Suprapubic skin (tissue), 4 donors: ENCODE measurements around the gene U2SURP. TPM values are rescaled to one million over a fixed set of nuclear protein-coding genes. Genes with fewer than 3 reads are reported as not detected.

Experiments
- DNase-seq, 2 donors: peaks; one replicate each; pipeline ENCODE4 v3.0.0-alpha.2; 2019; ENCODE audit warnings: low spot score in 2 of 2
- H3K27ac ChIP-seq: fragments of 200-600 bp; sonication (generic); one replicate; pipeline ENCODE4 v1.5.1; 2019
- H3K27me3 ChIP-seq: fragments of 200-600 bp; sonication (generic); one replicate; pipeline ENCODE4 v1.5.1; 2019
- H3K36me3 ChIP-seq: fragments of 200-600 bp; sonication (generic); one replicate; pipeline ENCODE4 v1.5.1; 2019
- H3K4me1 ChIP-seq: fragments of 200-600 bp; sonication (generic); one replicate; pipeline ENCODE4 v1.5.1; 2019
- H3K4me3 ChIP-seq: fragments of 200-600 bp; sonication (generic); one replicate; pipeline ENCODE4 v1.5.1; 2019; ENCODE audit warnings: mild to moderate bottlenecking
- H3K9me3 ChIP-seq: fragments of 200-600 bp; sonication (generic); one replicate; pipeline ENCODE4 v1.5.1; 2019
- EP300 ChIP-seq: sonication (generic); formaldehyde crosslinking; IDR thresholded peaks from one replicate; pipeline ENCODE4 v1.6.1; 2017; ENCODE audit warnings: antibody characterized with exemption
- POLR2A ChIP-seq, 2 donors: fragments of 450-650 bp; IDR thresholded peaks; one replicate each; pipeline ENCODE4 v1.6.1; 2017; ENCODE audit warnings: antibody characterized with exemption in 2 of 2, mild to moderate bottlenecking in 2 of 2, moderate library complexity in 2 of 2
- POLR2AphosphoS5 ChIP-seq, 3 donors: sonication (generic); formaldehyde crosslinking; IDR thresholded peaks; one replicate each; pipeline ENCODE4 v1.6.1; 2017; ENCODE audit warnings: antibody characterized with exemption in 3 of 3
- WGBS: methylation state at CpG from one replicate; pipeline ENCODE4 v1.1.5; 2018; 5-methylcytosine and 5-hydroxymethylcytosine counted together
- total RNA-seq, 4 donors: library from RNA; depleted of rRNA; stranded (reverse); fragments of >200 nt; gene quantifications; one replicate each; pipeline ENCODE4 v1.1.0, GENCODE V29; 2016
- TF ChIP-seq, protein P1 (sequence below), 2 donors: fragments of 200-600 bp in 1 of 2; fragments of 450-650 bp in 1 of 2; sonication (generic) in 1 of 2; IDR thresholded peaks; one replicate each; pipeline ENCODE4 v1.5.1; 2016 to 2019; ENCODE audit warnings: antibody characterized with exemption in 2 of 2, mild to moderate bottlenecking in 1 of 2, moderate library complexity in 1 of 2

The U2SURP gene
- total RNA-seq, 4 donors from 2014 or later: 51.4 to 175 (median 62.1) TPM

DNA sequence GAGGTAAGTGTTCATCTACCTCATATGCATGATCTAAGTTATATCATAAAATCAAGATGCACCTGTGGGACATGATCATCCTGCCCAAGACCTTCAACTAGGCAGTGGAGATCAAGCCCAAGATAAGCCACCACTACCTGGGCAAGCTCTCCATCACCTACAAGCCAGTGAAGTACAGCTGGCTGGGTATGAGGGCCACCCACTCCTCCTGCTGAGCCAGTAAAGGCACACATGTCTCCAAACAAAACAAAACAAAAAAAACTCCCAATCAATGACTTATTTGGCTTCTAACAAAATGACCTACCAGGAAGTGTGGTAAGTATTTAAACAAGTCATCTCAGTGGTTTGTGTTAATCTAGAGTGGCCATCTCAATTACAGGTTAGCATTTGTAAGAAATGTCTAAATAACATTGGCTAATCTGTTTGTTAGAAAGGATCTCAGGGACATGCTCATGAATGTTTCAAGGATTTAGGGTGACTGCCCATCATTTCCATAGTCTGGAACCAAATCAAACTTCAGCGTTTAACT is 41.0 kb upstream of the U2SURP start:
- H3K4me3 ChIP-seq: no peak overlapping the region
- H3K27me3 ChIP-seq: peaks cover 49% of the 10 kb centered on the region

DNA sequence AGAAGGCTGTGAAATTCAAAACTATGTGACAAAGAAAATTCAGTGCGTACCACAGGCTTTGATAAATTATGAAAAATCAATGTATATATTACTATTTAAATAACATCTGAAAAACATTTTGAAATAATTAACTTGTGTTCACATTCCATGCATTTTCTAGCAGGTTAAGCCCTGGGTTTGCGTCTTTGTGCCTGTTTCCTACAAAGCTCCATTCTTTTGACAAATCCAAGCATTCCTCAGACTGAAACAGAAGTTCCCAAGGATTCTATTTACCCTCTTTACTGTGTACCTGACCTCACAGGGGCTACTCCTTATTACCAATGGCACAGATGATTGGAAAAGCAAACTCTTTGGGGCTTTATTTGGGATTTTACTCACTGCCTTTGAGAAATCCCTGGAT is 39.8 kb upstream of the U2SURP start:
- peaks cover 55% of the 10 kb centered on the region for H3K27me3 ChIP-seq
- H3K27ac ChIP-seq: no peak overlapping the region

More for the DNA sequence above, 41.0 kb upstream of the U2SURP start:
- 76% methylated on average over 1 of the region's 1 CpG for WGBS
- H3K36me3 ChIP-seq: no peaks in the 10 kb centered on the region
- no peak for DNase-seq
- peaks cover 17% of the 10 kb centered on the region for H3K4me1 ChIP-seq
- H3K9me3 ChIP-seq: no peaks in the 10 kb centered on the region
- H3K27ac ChIP-seq: no peak overlapping the region
- TF ChIP-seq EP300 (no peak), POLR2AphosphoS5 (IDR thresholded peaks at IDR 0.05) (no peak), POLR2A (IDR thresholded peaks at IDR 0.05) (no peak)
- TF ChIP-seq, protein P1, sequence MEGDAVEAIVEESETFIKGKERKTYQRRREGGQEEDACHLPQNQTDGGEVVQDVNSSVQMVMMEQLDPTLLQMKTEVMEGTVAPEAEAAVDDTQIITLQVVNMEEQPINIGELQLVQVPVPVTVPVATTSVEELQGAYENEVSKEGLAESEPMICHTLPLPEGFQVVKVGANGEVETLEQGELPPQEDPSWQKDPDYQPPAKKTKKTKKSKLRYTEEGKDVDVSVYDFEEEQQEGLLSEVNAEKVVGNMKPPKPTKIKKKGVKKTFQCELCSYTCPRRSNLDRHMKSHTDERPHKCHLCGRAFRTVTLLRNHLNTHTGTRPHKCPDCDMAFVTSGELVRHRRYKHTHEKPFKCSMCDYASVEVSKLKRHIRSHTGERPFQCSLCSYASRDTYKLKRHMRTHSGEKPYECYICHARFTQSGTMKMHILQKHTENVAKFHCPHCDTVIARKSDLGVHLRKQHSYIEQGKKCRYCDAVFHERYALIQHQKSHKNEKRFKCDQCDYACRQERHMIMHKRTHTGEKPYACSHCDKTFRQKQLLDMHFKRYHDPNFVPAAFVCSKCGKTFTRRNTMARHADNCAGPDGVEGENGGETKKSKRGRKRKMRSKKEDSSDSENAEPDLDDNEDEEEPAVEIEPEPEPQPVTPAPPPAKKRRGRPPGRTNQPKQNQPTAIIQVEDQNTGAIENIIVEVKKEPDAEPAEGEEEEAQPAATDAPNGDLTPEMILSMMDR (IDR thresholded peaks at IDR 0.05): no peak

DNA sequence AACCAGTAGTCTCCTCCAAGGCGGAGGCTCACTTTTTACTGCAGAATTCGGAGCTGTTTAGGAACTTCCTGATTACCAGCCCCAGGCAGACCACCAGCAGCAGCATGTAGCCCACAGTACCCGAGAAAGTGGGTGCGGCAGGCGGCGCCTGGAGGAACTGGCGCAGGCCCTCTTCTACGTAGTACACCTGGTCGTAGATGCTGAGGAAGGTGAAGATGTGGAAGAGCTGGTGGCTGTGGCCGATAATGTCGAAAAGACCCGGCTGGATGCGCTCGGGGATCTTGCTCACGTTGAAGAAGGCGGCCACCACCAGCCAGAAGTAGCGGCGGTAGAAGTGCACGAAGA is 39.2 kb upstream of the U2SURP start:
- Histone ChIP-seq H3K4me1 (peaks cover 17% of the 10 kb centered on the region), H3K27ac (no peak overlapping the region), H3K36me3 (no peaks in the 10 kb centered on the region), H3K9me3 (no peaks in the 10 kb centered on the region), H3K27me3 (peaks cover 55% of the 10 kb centered on the region), H3K4me3 (no peak overlapping the region)
- TF ChIP-seq POLR2A (IDR thresholded peaks at IDR 0.05) (no peak), POLR2AphosphoS5 (IDR thresholded peaks at IDR 0.05) (no peak), EP300 (no peak)
- TF ChIP-seq, protein P1 (IDR thresholded peaks at IDR 0.05): no peak
- WGBS: 92% methylated on average over 19 of the region's 19 CpGs
- no peak for DNase-seq

More for the DNA sequence above, 39.8 kb upstream of the U2SURP start:
- no peaks in the 10 kb centered on the region for H3K9me3 ChIP-seq
- peaks cover 17% of the 10 kb centered on the region for H3K4me1 ChIP-seq
- TF ChIP-seq, protein P1 (IDR thresholded peaks at IDR 0.05): no peak
- TF ChIP-seq POLR2AphosphoS5 (IDR thresholded peaks at IDR 0.05): no peak
- no peak for TF ChIP-seq POLR2A (IDR thresholded peaks at IDR 0.05)
- no peak for TF ChIP-seq EP300
- H3K36me3 ChIP-seq: no peaks in the 10 kb centered on the region
- WGBS: 72% methylated on average over 2 of the region's 2 CpGs
- H3K4me3 ChIP-seq: no peak overlapping the region
- no peak for DNase-seq

DNA sequence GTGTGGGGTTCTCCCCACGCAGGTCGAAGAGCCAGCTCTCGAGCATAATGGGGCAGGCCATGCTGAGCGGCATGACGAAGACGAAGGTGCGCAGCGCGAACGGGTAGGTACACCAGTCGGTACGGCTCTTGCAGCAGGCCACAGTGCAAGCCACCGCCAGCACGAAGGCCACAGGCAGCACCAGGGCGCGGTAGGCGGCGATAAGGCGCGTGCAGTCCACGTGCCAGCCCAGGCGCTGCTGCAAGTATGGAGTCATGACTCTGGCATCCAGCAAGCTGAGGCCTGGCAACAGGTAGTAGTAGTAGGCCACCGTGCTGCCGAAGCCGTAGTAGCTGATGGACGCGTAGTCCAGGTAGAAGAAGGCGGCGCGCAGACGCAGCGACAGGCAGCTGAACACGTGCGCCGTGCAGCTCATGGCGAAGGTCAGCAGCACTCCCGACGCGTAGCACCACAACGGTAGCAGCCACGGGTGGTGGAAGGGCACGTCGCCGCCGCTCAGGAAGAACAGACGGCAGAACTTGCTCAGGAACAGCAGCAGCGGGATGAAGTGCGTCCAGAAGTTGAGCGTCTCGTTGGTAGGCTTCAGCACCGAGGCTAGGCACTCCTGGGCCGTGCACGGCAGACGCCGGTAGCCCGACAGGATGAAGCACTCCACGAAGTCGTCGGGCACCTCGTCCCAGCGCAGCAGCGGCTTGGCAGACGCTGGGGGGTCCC is 38.7 kb upstream of the U2SURP start:
- Histone ChIP-seq H3K36me3 (no peaks in the 10 kb centered on the region), H3K4me3 (peak overlapping the region; percentile 66), H3K27me3 (peaks cover 55% of the 10 kb centered on the region), H3K27ac (no peak overlapping the region), H3K9me3 (no peaks in the 10 kb centered on the region), H3K4me1 (peaks cover 17% of the 10 kb centered on the region)
- TF ChIP-seq EP300 (no peak), POLR2A (IDR thresholded peaks at IDR 0.05) (no peak), POLR2AphosphoS5 (IDR thresholded peaks at IDR 0.05) (no peak)
- TF ChIP-seq, protein P1 (IDR thresholded peaks at IDR 0.05): no peak
- WGBS: 91% methylated on average over 39 of the region's 63 CpGs
- no peak for DNase-seq

DNA sequence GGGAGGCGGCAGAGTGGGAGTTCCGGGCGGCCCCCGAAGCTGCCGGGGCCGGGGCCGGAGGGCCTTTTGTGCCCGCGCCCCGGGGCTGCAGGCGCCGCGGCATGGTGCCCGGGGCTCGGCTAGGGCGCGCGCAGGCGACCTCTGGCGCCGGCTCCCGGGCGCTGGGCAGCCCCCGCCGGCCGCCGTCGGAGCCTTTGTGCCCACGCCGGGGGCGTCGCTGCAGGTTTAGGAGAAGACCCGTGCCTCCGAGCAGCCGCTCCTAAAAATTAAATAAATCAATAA is 38.2 kb upstream of the U2SURP start:
- H3K27ac ChIP-seq: no peak overlapping the region
- H3K4me3 ChIP-seq: peak overlapping the region; percentile 66
- TF ChIP-seq EP300: no peak
- no peak for TF ChIP-seq POLR2A (IDR thresholded peaks at IDR 0.05)
- TF ChIP-seq, protein P1 (IDR thresholded peaks at IDR 0.05): no peak
- no peak for TF ChIP-seq POLR2AphosphoS5 (IDR thresholded peaks at IDR 0.05)
- H3K36me3 ChIP-seq: no peaks in the 10 kb centered on the region
- no peak for DNase-seq
- H3K9me3 ChIP-seq: no peaks in the 10 kb centered on the region
- peaks cover 55% of the 10 kb centered on the region for H3K27me3 ChIP-seq
- no CpG with 5 or more reads among the region's 35 CpGs for WGBS
- peaks cover 17% of the 10 kb centered on the region for H3K4me1 ChIP-seq
